Mesothelial cell of epicardium (in vitro differentiated cells): ENCODE data around the gene DHRS1. TPM values are rescaled to one million over a fixed set of nuclear protein-coding genes. Genes with fewer than 3 reads are reported as not detected.

Experiments used
- DNase-seq, 2 experiments: peaks; one replicate each; pipeline ENCODE4 v3.0.0; 2021; ENCODE audit warnings: low spot score in 2 of 2; ENCODE audit not compliant: unreplicated experiment in 2 of 2
- H3K27ac Mint-ChIP-seq: 2 replicates; pipeline ENCODE4 v1.8.0; 2021; ENCODE audit warnings: mixed read lengths
- H3K27me3 Mint-ChIP-seq: 2 replicates; pipeline ENCODE4 v1.8.0; 2021; ENCODE audit warnings: low read depth, mixed read lengths
- H3K36me3 Mint-ChIP-seq: 2 replicates; pipeline ENCODE4 v1.8.0; 2021; ENCODE audit warnings: mixed read lengths
- H3K4me1 Mint-ChIP-seq: 2 replicates; pipeline ENCODE4 v1.8.0; 2021; ENCODE audit warnings: mixed read lengths
- H3K4me3 Mint-ChIP-seq: 2 replicates; pipeline ENCODE4 v1.8.0; 2021; ENCODE audit warnings: mild to moderate bottlenecking, moderate library complexity, mixed read lengths
- H3K9me3 Mint-ChIP-seq: 2 replicates; pipeline ENCODE4 v1.8.0; 2021; ENCODE audit warnings: mixed read lengths
- total RNA-seq: library from RNA; stranded (reverse); gene quantifications from 3 replicates; pipeline ENCODE4 v1.2.1, GENCODE V29; 2021
- TF ChIP-seq, protein P1 (sequence below): fragments of 200-600 bp; sonication (generic); IDR thresholded peaks from one replicate; pipeline ENCODE4 v1.5.0; 2021; ENCODE audit warnings: antibody characterized with exemption; ENCODE audit not compliant: unreplicated experiment

The DHRS1 gene
- total RNA-seq, 1 donor from 2014 or later, result 38.3 TPM

DNA sequence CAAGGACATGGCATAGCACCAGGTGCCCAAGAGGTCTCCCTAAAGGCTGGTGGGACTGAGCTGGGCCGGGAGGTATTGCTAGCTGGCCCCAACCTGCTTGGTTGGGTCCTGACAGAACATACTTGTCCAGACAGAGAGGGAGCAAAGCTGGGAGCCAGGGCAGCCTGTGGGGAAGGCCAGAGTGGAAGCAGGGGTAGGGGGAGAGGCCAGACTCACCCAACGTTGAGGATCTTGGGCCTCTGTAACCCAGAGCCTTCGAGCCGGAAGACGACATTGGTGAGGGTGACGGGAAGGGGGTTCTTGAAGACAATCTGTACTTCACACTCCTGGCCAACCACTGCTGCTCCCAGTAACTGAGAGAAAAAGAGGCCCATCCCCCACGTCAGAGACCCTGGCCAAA, 45.6 kb downstream of the DHRS1 start:
- no peak for DNase-seq
- Mint-ChIP-seq H3K27ac (no peak overlapping the region), H3K27me3 (no peaks in the 10 kb centered on the region), H3K36me3 (no peaks in the 10 kb centered on the region), H3K4me1 (peaks cover 12% of the 10 kb centered on the region), H3K4me3 (no peak overlapping the region), H3K9me3 (no peaks in the 10 kb centered on the region)
- TF ChIP-seq, protein P1, sequence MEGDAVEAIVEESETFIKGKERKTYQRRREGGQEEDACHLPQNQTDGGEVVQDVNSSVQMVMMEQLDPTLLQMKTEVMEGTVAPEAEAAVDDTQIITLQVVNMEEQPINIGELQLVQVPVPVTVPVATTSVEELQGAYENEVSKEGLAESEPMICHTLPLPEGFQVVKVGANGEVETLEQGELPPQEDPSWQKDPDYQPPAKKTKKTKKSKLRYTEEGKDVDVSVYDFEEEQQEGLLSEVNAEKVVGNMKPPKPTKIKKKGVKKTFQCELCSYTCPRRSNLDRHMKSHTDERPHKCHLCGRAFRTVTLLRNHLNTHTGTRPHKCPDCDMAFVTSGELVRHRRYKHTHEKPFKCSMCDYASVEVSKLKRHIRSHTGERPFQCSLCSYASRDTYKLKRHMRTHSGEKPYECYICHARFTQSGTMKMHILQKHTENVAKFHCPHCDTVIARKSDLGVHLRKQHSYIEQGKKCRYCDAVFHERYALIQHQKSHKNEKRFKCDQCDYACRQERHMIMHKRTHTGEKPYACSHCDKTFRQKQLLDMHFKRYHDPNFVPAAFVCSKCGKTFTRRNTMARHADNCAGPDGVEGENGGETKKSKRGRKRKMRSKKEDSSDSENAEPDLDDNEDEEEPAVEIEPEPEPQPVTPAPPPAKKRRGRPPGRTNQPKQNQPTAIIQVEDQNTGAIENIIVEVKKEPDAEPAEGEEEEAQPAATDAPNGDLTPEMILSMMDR, result no peak

DNA sequence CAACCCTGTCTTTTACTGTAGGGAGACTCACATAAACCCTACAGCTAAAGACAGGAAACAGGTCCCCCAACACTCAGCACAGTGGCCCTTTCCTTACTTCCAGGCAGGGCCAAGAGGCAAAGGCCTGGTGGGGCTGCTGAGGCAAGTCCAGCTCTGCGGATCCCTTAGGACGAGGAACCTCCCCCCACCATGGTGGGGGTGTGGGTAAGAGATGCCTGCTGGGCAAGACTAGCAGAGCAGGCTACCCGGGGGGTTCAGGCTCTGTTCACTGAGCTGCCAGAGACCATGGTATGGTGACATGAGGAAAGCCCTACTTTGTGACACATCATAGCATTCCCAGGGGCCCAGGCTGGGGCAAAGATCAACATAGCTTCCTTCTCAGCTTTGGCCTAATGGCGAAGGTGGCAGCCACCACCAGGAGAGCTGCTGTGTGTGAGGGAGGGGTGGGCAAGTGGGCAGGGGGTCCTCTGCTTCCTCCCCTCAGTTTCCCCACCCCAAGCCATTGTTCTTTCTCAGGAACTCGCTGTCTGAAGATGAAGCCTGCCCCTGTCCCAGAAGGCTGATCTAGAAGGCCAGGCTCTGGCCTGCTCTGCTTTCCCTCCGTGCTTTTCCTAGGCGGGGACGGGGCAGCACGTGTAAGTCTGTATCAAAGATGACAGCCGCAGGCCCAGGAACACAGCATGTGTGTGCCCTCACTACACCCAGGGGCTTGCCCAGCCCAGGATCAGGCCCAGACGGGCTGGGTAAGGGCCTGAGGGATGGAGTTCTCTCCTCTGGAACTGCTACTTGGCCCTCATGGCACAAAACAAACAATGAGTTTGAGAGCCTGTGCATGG, 47.1 kb downstream of the DHRS1 start:
- Mint-ChIP-seq H3K36me3 (no peaks in the 10 kb centered on the region), H3K27me3 (no peaks in the 10 kb centered on the region), H3K9me3 (no peaks in the 10 kb centered on the region), H3K27ac (no peak overlapping the region), H3K4me1 (peaks cover 5% of the 10 kb centered on the region), H3K4me3 (no peak overlapping the region)
- DNase-seq, result no peak
- TF ChIP-seq, protein P1, result no peak

DNA sequence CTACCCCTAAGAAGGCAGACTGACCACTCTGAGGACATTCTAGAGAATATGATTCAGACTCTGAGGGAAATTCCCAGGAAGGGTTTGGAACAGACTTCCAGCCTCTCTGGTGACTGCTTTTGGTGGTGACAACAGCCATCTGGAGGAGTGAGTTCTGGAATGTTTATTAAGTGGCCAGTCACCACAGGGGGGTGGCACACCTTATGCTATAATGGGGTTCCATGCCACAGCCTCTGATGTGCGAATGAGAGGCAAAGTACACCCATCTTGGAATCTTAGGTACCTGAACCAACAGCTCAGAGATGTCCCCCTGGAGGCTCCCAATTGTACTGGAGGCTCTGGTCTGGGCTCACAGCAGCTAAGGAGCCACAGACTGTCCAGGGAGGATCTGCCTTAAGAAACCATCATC, 47.7 kb downstream of the DHRS1 start:
- H3K4me3 Mint-ChIP-seq, result no peak overlapping the region
- no peaks in the 10 kb centered on the region for H3K27me3 Mint-ChIP-seq
- no peaks in the 10 kb centered on the region for H3K9me3 Mint-ChIP-seq
- TF ChIP-seq, protein P1, result no peak
- no peaks in the 10 kb centered on the region for H3K36me3 Mint-ChIP-seq
- H3K27ac Mint-ChIP-seq, result no peak overlapping the region
- no peak for DNase-seq
- H3K4me1 Mint-ChIP-seq, result peaks cover under 1% of the 10 kb centered on the region

DNA sequence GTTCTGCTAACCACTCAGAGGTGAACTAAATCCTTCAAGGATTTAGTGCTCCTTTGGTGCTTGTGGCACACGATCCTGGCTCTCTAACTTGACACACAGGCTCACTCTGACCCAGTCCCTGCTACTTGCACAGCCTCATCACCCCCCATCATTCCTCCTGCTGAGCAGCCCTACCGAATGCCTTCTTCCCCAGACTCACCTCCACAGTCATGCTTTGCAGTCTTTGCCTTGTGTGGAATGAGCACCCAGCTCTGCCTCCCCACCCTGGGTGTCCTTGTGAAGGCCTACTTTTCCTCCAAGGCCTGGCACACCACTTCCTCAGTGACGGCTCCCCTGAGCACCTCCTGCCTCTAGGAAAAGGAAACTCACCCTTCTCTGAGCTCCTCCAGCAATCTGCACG, 49.2 kb downstream of the DHRS1 start:
- Mint-ChIP-seq H3K36me3 (no peaks in the 10 kb centered on the region), H3K27me3 (no peaks in the 10 kb centered on the region), H3K4me3 (no peak overlapping the region), H3K9me3 (no peaks in the 10 kb centered on the region), H3K27ac (no peak overlapping the region), H3K4me1 (no peaks in the 10 kb centered on the region)
- no peak for DNase-seq
- TF ChIP-seq, protein P1, result no peak

DNA sequence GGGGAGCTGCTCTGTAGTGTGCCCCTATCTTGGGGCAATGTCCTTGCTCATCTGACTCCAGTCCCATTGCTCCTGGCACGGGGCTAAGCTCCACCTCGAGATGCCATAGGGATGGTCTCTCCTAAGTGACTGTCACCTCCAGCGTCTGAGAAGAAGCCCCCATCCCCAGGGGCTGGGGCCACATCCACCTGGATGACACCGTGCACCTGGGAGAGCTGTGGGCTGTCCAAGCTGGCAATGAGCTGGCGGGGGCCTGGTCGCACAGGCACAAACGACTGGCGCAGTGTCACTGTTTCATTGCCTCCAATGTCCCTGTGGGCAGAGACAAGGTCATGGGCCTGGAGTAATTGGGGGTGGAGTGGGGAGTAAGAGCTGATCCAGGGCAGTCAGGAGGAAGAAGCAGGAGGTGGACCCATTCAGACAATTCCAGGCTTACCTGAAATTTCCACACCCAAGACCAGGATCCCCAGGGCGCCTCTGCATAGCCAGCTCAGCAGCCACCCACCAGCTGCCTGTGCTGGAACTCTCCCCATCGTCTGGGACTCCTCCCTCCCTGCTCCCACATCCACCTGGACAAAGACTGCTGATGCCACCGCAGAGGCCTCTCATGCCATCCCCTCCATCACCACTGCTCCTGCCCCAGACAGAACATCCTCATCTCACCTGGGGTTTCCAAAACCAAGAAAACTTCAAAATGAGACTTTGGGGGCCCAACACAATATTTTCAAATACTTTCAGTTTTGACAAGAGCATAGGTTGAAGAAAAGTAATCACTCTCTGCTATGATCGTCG, 50.2 kb downstream of the DHRS1 start:
- Mint-ChIP-seq H3K27ac (no peak overlapping the region), H3K27me3 (no peaks in the 10 kb centered on the region), H3K4me1 (no peaks in the 10 kb centered on the region), H3K36me3 (no peaks in the 10 kb centered on the region), H3K4me3 (no peak overlapping the region), H3K9me3 (no peaks in the 10 kb centered on the region)
- TF ChIP-seq, protein P1, result no peak
- DNase-seq, result no peak
